A673 (cell line): Measurements from ENCODE around the gene HLA-DOB. TPM values are rescaled to one million over a fixed set of nuclear protein-coding genes. Genes with fewer than 3 reads are reported as not detected.

Experiments
- BruUV-seq: library from RNA; stranded (reverse); fragments of 400-500 nt; replicated peaks from 2 replicates; lab custom pipeline; 2021; lab: Mats Ljungman, UMichigan
- CTCF ChIA-PET: fragments of 300-600 bp; sonication (Branson Sonifier 250); formaldehyde crosslinking; loops from one replicate; lab custom pipeline; 2022; ENCODE audit warnings: antibody characterized with exemption; lab: Charles Lee
- POLR2A ChIA-PET: fragments of 300-600 bp; sonication (Branson Sonifier 250); formaldehyde crosslinking; loops from one replicate; lab custom pipeline; 2022; ENCODE audit warnings: antibody characterized with exemption; ENCODE audit not compliant: low non-redundant PET; lab: Charles Lee
- DNase-seq: peaks from one replicate; pipeline ENCODE4 v3.0.0-alpha.2; 2015; ENCODE audit warnings: low spot score
- H3K27ac ChIP-seq: fragments of 200-600 bp; sonication (generic); 2 replicates; pipeline ENCODE4 v1.5.1; 2016; ENCODE audit warnings: mixed run types, low read depth, mild to moderate bottlenecking, mixed read lengths, antibody characterized with exemption, low read length; ENCODE audit not compliant: poor library complexity, severe bottlenecking
- H3K27me3 ChIP-seq: fragments of 200-600 bp; sonication (generic); replicated peaks from 2 replicates; pipeline ENCODE4 v1.6.1; 2017; ENCODE audit warnings: mixed run types, low read depth, mild to moderate bottlenecking, mixed read lengths, antibody characterized with exemption, low read length; ENCODE audit not compliant: insufficient read depth, poor library complexity
- H3K36me3 ChIP-seq: fragments of 200-600 bp; sonication (generic); 2 replicates; pipeline ENCODE4 v1.6.1; 2016; ENCODE audit warnings: mixed run types, mild to moderate bottlenecking, mixed read lengths, antibody characterized with exemption, low read length; ENCODE audit not compliant: insufficient read depth, poor library complexity, severe bottlenecking
- H3K4me1 ChIP-seq: fragments of 200-600 bp; sonication (generic); 2 replicates; pipeline ENCODE4 v1.6.1; 2017; ENCODE audit warnings: mixed run types, mild to moderate bottlenecking, mixed read lengths, antibody characterized with exemption, low read length; ENCODE audit not compliant: insufficient read depth, poor library complexity, severe bottlenecking
- H3K4me3 ChIP-seq: fragments of 200-600 bp; sonication (generic); 2 replicates; pipeline ENCODE4 v1.5.1; 2016; ENCODE audit warnings: low read depth, mixed run types, mild to moderate bottlenecking, mixed read lengths, low read length; ENCODE audit not compliant: poor library complexity, severe bottlenecking
- H3K9me3 ChIP-seq: fragments of 200-600 bp; sonication (generic); 2 replicates; pipeline ENCODE4 v1.6.1; 2016; ENCODE audit warnings: mixed run types, low read depth, mild to moderate bottlenecking, mixed read lengths, antibody characterized with exemption, low read length; ENCODE audit not compliant: poor library complexity, severe bottlenecking
- EZH2 ChIP-seq: fragments of 200-600 bp; sonication (generic); IDR thresholded peaks from 2 replicates; pipeline ENCODE4 v1.6.1; 2017; ENCODE audit warnings: borderline replicate concordance, low read depth, mild to moderate bottlenecking, mixed read lengths, antibody characterized with exemption, low read length; ENCODE audit not compliant: poor library complexity, severe bottlenecking
- intact Hi-C: fragments of 100-400 bp; cut with micrococcal nuclease; formaldehyde crosslinking; loops from one replicate; pipeline ENCODE4 v1.10.0; 2022; ENCODE audit not compliant: unreplicated experiment
- total RNA-seq: library from RNA; stranded (reverse); gene quantifications from 2 replicates; pipeline ENCODE4 v1.2.3, GENCODE V29; 2021
- TF ChIP-seq, protein P1 (sequence below): fragments of 300-800, 200-600 bp; sonication (generic); conservative IDR thresholded peaks from 2 replicates; pipeline ENCODE4 v1.5.1; 2017; ENCODE audit warnings: low read depth, mild to moderate bottlenecking, antibody characterized with exemption, low read length, moderate library complexity, mixed read lengths

Gene HLA-DOB
- total RNA-seq, 1 experiment from 2014 or later = 2.0 TPM

DNA sequence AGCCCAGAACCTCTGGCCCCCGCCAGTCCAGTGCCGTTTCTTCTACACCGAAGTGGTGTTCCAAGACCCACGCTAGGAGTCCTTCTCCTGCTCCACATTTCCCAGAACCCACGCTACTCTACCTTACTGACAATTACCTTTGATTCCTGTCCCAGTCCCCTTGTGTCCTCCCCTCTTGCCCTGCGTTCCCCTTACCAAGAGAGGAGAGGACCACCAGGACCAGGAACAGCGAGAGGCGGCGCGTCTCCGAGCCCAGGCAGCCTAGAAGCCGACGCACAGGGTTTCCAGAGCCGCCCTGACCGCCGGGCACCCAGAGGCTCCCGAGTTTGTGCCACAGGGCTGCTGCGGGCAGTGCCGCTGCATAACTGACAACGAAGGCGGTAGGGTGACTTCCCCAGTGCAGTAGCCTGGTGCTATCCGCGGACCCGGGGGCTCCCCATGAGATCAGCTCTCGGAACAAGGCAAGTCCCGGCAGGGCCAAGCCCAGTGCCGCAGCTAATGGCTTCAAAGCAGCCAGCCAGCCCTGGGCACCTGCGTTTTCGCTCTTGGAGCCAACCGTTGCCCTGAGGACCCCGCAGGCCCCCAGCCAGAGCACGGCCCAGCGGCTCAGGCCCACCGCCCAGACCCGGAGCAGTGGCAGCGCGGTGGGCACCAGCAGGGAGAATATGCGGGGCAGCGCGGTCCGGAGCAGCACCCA lies 36.2 kb upstream of the HLA-DOB start:
- intact Hi-C loops = loop anchor here (1.0 kb wide), 1 partner anchor 15 kb away; the partner anchor contains the start of gene TAP2
- TF ChIP-seq EZH2 = no peak
- TF ChIP-seq, protein P1, sequence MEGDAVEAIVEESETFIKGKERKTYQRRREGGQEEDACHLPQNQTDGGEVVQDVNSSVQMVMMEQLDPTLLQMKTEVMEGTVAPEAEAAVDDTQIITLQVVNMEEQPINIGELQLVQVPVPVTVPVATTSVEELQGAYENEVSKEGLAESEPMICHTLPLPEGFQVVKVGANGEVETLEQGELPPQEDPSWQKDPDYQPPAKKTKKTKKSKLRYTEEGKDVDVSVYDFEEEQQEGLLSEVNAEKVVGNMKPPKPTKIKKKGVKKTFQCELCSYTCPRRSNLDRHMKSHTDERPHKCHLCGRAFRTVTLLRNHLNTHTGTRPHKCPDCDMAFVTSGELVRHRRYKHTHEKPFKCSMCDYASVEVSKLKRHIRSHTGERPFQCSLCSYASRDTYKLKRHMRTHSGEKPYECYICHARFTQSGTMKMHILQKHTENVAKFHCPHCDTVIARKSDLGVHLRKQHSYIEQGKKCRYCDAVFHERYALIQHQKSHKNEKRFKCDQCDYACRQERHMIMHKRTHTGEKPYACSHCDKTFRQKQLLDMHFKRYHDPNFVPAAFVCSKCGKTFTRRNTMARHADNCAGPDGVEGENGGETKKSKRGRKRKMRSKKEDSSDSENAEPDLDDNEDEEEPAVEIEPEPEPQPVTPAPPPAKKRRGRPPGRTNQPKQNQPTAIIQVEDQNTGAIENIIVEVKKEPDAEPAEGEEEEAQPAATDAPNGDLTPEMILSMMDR = no peak
- Histone ChIP-seq H3K36me3 (no peaks in the 10 kb centered on the region), H3K4me1 (no peaks in the 10 kb centered on the region), H3K27ac (peak overlapping the region; percentile 77), H3K9me3 (no peaks in the 10 kb centered on the region), H3K4me3 (peak overlapping the region; percentile 93), H3K27me3 (peaks cover 27% of the 10 kb centered on the region)
- no TSS peak for BruUV-seq
- DNase-seq = peak; percentile 31
- ChIA-PET CTCF (interaction anchor here (0.6 to 2.6 kb wide), 4 partner anchors 8 to 131 kb away, joined by 3 to 56 read pairs (median 6); partner anchors contain the start of gene TAP2), POLR2A (no interaction called here)

DNA sequence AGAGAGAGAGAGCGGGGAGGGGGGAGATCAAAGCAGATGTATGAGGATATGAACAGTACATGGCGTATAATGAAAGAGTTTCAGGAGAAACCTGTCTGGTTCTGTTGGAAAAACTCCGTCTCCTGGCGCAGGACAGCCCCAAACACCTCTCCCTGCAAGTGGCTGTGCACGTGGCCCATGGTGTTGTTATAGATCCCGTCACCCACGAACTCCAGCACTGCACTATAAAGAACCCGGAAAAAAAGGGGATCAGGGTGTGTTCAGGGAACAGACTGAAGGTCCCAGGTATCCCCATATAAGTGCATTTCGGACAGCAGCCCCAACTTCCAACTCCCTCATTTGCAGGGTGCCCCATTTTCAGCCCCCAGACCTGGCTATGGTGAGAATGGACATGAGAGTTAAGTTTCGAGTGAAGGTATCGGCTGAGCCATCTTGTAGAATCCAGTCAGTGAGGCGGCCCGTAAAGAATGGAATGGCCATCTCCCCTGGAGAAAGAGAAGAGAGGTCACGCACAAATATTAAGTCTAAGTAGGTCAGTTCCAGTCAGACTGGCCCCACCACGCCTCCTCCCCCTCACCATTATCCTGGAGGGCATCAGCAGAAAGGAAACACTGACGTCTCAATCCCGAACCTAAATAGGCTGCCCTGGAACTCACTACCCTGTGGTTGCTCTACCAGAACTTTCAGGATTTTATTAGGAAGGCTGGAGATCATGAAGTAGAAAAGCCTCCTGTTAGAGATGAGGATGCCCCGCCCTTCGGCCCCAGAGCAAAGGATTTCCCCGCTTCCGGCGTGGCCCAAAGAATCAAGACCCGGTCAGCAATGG lies 35.4 kb upstream of the HLA-DOB start:
- Histone ChIP-seq H3K4me3 (peak overlapping the region; percentile 93), H3K27me3 (peaks cover 27% of the 10 kb centered on the region), H3K27ac (no peak overlapping the region), H3K4me1 (no peaks in the 10 kb centered on the region), H3K9me3 (no peaks in the 10 kb centered on the region), H3K36me3 (no peaks in the 10 kb centered on the region)
- TF ChIP-seq, protein P1 = no peak
- no peak for TF ChIP-seq EZH2
- no peak for DNase-seq
- BruUV-seq = TSS peak; percentile 52
- intact Hi-C loops = no loop called here
- POLR2A ChIA-PET = no interaction called here
- CTCF ChIA-PET = interaction anchor here (2.6 kb wide), 1 partner anchor 13 kb away, joined by 56 read pairs; the partner anchor contains the start of gene TAP2

DNA sequence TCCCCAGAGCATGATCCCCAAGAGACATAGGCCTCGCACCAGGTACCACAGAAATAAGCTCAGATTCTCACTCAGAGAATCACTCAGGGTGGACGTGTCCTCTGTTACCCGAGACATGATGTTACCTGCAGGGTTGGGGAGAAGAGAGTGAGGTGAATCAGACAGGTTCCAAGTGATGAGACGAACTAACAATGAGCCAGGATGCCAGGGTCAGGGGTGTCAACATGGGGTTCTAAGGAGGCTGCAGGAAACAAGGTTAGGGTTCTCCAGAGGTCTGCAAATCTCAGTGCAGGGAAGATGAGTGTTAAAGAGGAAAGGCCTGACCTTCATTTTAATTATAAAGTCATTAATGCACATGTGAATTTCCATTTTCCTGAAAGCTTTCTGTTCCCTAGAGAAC lies 34.2 kb upstream of the HLA-DOB start:
- no peak overlapping the region for H3K27ac ChIP-seq
- TF ChIP-seq, protein P1 = no peak
- TF ChIP-seq EZH2 = no peak
- no peak for DNase-seq
- no peaks in the 10 kb centered on the region for H3K4me1 ChIP-seq
- ChIA-PET CTCF (no interaction called here), POLR2A (no interaction called here)
- no peaks in the 10 kb centered on the region for H3K36me3 ChIP-seq
- peaks cover 24% of the 10 kb centered on the region for H3K27me3 ChIP-seq
- no peaks in the 10 kb centered on the region for H3K9me3 ChIP-seq
- intact Hi-C loops = no loop called here
- H3K4me3 ChIP-seq = no peak overlapping the region
- BruUV-seq = no TSS peak
